Tibial nerve (tissue), 4 donors: ENCODE measurements around the gene MAGI1. TPM values are rescaled to one million over a fixed set of nuclear protein-coding genes. Genes with fewer than 3 reads are reported as not detected.
"Not testable (repeated sequence)": the region's sequence is repeated elsewhere in the genome, so short reads cannot be mapped to it uniquely, and the experiment has no call there.

Experiments used
- DNase-seq, 2 donors: peaks; one replicate each; pipeline ENCODE4 v3.0.0-alpha.2; 2019; ENCODE audit warnings: low spot score in 2 of 2
- H3K27ac ChIP-seq, 4 donors: fragments of 200-600 bp; sonication (generic) in 3 of 4; one replicate each; pipeline ENCODE4 v1.5.1; 2017 to 2019; ENCODE audit warnings: mild to moderate bottlenecking in 1 of 4
- H3K27me3 ChIP-seq, 2 donors: fragments of 200-600 bp; sonication (generic) in 1 of 2; one replicate each; pipeline versions ENCODE4 v1.5.1 to v1.6.0; 2017 to 2019
- H3K36me3 ChIP-seq, 3 donors: fragments of 200-600 bp; sonication (generic); one replicate each; pipeline ENCODE4 v1.5.1; 2018 to 2019
- H3K4me1 ChIP-seq, 4 donors: fragments of 200-600 bp; sonication (generic) in 3 of 4; one replicate each; pipeline ENCODE4 v1.5.1; 2017 to 2019
- H3K4me3 ChIP-seq, 4 donors: fragments of 200-600 bp; sonication (generic) in 3 of 4; one replicate each; pipeline ENCODE4 v1.5.1; 2017 to 2019; ENCODE audit warnings: mild to moderate bottlenecking in 1 of 4, moderate library complexity in 1 of 4
- H3K9me3 ChIP-seq, 4 donors: fragments of 200-600 bp; sonication (generic) in 3 of 4; one replicate each; pipeline ENCODE4 v1.5.1; 2017 to 2019
- EP300 ChIP-seq, 2 donors: sonication (generic); formaldehyde crosslinking; IDR thresholded peaks; one replicate each; pipeline ENCODE4 v1.6.1; 2017; ENCODE audit warnings: antibody characterized with exemption in 2 of 2, mild to moderate bottlenecking in 1 of 2
- POLR2A ChIP-seq, 2 donors: fragments of 450-650 bp; IDR thresholded peaks; one replicate each; pipeline ENCODE4 v1.6.1; 2017; ENCODE audit warnings: antibody characterized with exemption in 2 of 2, mild to moderate bottlenecking in 2 of 2, moderate library complexity in 2 of 2
- WGBS, 2 donors: methylation state at CpG; one replicate each; pipeline ENCODE4 v1.1.5; 2018; 5-methylcytosine and 5-hydroxymethylcytosine counted together
- total RNA-seq, 4 donors: library from RNA; depleted of rRNA; stranded (reverse); fragments of >200 nt; gene quantifications; one replicate each; pipeline ENCODE4 v1.1.0, GENCODE V29; 2016
- TF ChIP-seq, protein P1 (sequence below), 5 experiments: fragments of 200-600 bp in 3 of 5; fragments of 450-650 bp in 2 of 5; sonication (generic) in 3 of 5; IDR thresholded peaks; one replicate each; pipeline ENCODE4 v1.5.1; 2016 to 2019; ENCODE audit warnings: antibody characterized with exemption in 5 of 5, mild to moderate bottlenecking in 3 of 5, moderate library complexity in 2 of 5

Gene MAGI1
- total RNA-seq, 4 donors from 2014 or later: 30.6 to 52.8 (median 36.1) TPM

DNA sequence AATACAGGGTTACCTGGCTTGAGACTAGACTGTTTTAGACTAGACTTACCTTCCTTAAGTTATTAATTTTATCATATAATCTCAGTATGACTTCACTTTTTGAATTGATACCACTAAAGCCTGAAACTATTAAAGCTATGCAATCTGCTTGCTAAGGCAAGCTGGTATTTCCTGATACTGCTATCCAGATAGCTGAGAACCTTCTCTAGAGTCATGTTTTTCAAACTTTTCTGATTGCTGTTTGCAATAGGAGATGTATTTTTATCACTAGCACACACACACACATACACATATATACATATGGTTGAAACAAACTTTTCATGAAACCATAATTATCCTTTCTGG lies 9.3 kb upstream of the MAGI1 start:
- Histone ChIP-seq H3K4me3 (no peak overlapping the region), H3K27ac (no peak overlapping the region), H3K27me3 (no peaks in the 10 kb centered on the region), H3K9me3 (no peaks in the 10 kb centered on the region), H3K36me3 (no peaks in the 10 kb centered on the region), H3K4me1 (peaks cover 0 to 24% (median 8%) of the 10 kb centered on the region in 4 donors)
- no peak for DNase-seq
- TF ChIP-seq, protein P1, sequence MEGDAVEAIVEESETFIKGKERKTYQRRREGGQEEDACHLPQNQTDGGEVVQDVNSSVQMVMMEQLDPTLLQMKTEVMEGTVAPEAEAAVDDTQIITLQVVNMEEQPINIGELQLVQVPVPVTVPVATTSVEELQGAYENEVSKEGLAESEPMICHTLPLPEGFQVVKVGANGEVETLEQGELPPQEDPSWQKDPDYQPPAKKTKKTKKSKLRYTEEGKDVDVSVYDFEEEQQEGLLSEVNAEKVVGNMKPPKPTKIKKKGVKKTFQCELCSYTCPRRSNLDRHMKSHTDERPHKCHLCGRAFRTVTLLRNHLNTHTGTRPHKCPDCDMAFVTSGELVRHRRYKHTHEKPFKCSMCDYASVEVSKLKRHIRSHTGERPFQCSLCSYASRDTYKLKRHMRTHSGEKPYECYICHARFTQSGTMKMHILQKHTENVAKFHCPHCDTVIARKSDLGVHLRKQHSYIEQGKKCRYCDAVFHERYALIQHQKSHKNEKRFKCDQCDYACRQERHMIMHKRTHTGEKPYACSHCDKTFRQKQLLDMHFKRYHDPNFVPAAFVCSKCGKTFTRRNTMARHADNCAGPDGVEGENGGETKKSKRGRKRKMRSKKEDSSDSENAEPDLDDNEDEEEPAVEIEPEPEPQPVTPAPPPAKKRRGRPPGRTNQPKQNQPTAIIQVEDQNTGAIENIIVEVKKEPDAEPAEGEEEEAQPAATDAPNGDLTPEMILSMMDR (IDR thresholded peaks at IDR 0.05): no peak
- TF ChIP-seq EP300 (IDR thresholded peaks at IDR 0.05): no peak
- TF ChIP-seq POLR2A (IDR thresholded peaks at IDR 0.05): no peak

DNA sequence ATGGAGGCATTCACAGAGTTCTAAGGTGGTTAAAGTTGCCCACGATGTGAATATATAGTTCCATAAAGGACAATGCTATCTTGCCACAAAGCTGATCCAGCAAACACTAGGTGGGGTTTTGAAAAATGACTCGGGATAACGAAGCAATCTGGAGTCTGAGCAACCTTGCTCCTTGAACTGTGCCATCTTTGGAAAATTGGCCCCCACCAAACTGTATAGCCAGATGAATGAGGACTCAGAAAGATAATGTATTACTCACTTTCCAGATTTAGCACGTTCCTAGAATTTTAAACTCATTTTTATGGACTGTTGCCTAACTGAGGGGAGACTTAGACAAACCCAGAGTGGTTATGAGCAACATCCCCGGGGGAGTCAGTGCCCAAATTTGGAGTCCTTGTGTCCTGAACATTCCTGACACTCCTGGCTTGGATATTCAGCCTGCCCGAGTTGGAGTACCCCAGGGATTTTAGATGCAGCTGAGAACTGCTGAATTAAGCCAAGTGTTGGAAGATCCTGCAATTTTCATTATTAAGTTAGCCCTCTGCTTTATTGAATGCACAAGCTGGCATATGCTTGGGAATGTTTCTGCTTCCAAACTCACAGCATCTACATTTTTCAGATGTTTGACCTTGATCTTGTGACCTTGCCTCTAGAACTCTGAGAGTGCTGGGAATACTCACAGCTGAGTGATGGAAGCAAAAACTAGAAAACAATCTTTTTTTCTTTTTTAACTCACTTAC lies 8.8 kb upstream of the MAGI1 start:
- H3K27me3 ChIP-seq: no peaks in the 10 kb centered on the region
- DNase-seq: peak; percentile 22 to 28
- H3K4me3 ChIP-seq: no peak overlapping the region
- no peak for TF ChIP-seq POLR2A (IDR thresholded peaks at IDR 0.05)
- no peak for TF ChIP-seq EP300 (IDR thresholded peaks at IDR 0.05)
- H3K9me3 ChIP-seq: no peaks in the 10 kb centered on the region
- WGBS, 2 donors: 18 to 27% methylated on average over 6 of the region's 6 CpGs
- no peaks in the 10 kb centered on the region for H3K36me3 ChIP-seq
- peaks cover 0 to 20% (median 6%) of the 10 kb centered on the region in 4 donors for H3K4me1 ChIP-seq
- H3K27ac ChIP-seq: no peak overlapping the region

DNA sequence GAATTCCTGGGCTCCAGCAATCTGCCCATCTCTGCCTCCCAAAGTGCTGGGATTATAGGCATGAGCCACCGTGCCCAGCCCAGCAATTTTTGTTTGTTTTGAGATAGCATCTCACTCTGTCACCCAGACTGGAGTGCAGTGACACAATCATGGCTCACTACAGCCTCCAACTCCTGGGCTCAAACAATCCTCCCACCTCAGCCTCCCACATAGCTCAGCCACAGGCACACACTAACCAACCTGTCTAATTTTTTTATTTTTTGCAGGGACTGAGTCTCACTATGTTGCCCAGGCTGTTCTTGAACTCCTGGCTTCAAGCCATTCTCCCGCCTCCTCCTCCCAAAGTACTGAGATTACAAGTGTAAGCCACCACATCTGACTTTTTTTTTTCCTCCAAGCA lies 7.6 kb upstream of the MAGI1 start:
- WGBS, 2 donors: 94 to 98% methylated on average over 2 of the region's 2 CpGs
- H3K9me3 ChIP-seq, H3K4me3 ChIP-seq, H3K27me3 ChIP-seq, DNase-seq, H3K36me3 ChIP-seq, H3K27ac ChIP-seq: not testable (repeated sequence)
- peaks cover 0 to 16% (median 6%) of the 10 kb centered on the region in 4 donors for H3K4me1 ChIP-seq

DNA sequence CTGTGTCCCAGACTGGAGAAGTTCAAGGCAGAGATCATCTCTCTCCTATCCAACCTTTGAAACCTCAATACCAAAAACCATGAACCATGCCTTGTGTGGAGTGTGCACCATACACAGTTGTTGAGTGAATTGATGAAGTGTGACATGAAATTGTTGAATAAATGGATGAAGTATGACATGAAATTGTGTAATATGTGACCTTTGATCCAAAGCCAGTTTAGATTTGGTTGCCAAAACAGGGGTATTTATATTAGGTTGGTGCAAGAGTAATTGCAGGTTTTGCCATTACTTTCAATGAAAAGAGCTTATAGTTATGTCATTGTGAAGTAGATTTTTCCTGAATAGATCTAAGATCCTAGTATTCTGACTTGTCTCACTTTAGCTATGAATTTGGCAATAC lies 3.1 kb upstream of the MAGI1 start:
- no peak overlapping the region for H3K4me3 ChIP-seq
- no peaks in the 10 kb centered on the region for H3K27me3 ChIP-seq
- TF ChIP-seq POLR2A (IDR thresholded peaks at IDR 0.05) (no peak), EP300 (IDR thresholded peaks at IDR 0.05) (no peak)
- TF ChIP-seq, protein P1 (IDR thresholded peaks at IDR 0.05): no peak
- H3K36me3 ChIP-seq: no peaks in the 10 kb centered on the region
- H3K4me1 ChIP-seq: peaks cover 0 to 19% (median 4%) of the 10 kb centered on the region in 4 donors
- H3K9me3 ChIP-seq: no peaks in the 10 kb centered on the region
- no peak overlapping the region for H3K27ac ChIP-seq
- no peak for DNase-seq

DNA sequence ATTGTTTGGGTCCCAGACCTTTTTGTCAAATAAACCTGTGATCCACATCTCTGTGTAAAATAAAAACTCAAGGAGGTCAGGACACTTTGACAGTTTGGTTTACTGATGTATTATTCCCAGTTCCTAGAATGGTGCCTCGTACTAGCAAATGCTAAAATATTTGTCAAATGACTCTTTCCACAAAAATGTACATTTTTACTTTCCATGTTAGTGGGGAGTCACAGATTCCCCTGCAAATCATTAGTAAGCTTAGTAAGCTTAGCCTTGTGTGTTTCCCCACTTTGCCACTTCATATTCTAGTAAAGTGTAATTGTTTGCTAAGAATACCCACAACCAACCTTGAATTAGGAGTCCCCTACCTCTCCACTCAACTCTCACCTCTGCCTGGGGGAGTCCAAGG lies 2.4 kb upstream of the MAGI1 start:
- no peak for TF ChIP-seq EP300 (IDR thresholded peaks at IDR 0.05)
- no peak for TF ChIP-seq POLR2A (IDR thresholded peaks at IDR 0.05)
- TF ChIP-seq, protein P1 (IDR thresholded peaks at IDR 0.05): no peak
- DNase-seq: no peak
- WGBS, 2 donors: 24 to 37% methylated on average over 1 of the region's 1 CpG
- H3K9me3 ChIP-seq: no peaks in the 10 kb centered on the region
- no peak overlapping the region for H3K4me3 ChIP-seq
- H3K36me3 ChIP-seq: no peaks in the 10 kb centered on the region
- no peaks in the 10 kb centered on the region for H3K27me3 ChIP-seq
- H3K27ac ChIP-seq: no peak overlapping the region
- H3K4me1 ChIP-seq: peaks cover 0 to 26% (median 4%) of the 10 kb centered on the region in 4 donors

DNA sequence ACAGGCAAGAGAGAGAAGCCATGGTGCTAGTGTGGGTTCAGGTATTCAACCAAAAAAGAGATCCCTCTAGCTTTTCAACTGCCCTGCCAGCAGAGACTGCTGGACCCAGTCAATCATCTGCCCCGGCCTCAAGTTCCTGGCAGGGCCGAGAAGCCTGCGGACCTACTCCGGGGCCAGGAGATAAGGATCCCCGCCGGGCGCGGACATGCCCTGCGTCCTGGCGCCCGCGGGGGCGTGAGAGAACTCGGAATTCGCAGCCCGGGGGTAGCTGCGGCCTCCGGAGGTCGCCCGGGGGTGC lies 821 bp upstream of the MAGI1 start:
- Histone ChIP-seq H3K4me3 (peak overlapping the region; percentile 70 to 82 (median 73)), H3K9me3 (no peaks in the 10 kb centered on the region), H3K4me1 (peaks cover 0 to 29% (median 4%) of the 10 kb centered on the region in 4 donors), H3K27me3 (no peaks in the 10 kb centered on the region), H3K27ac (peak overlapping the region; percentile 15 to 90 (median 82)), H3K36me3 (no peaks in the 10 kb centered on the region)
- TF ChIP-seq, protein P1 (IDR thresholded peaks at IDR 0.05): no peak
- TF ChIP-seq EP300 (IDR thresholded peaks at IDR 0.05) (no peak), POLR2A (IDR thresholded peaks at IDR 0.05) (no peak)
- no peak for DNase-seq
- WGBS, 2 donors: 0% methylated on average over 2 to 20 of the region's 20 CpGs
